ENCODE measurements around the gene EGFL7.
"Not testable (repeated sequence)": the region's sequence is repeated elsewhere in the genome, so short reads cannot be mapped to it uniquely, and the experiment has no call there.

EGFL7 gene

GRCh38 chr9:136698635-136699246 is 36.0 kb downstream of the EGFL7 start:
- no peak for DNase-seq (ENCODE audit: low read depth)

GRCh38 chr9:136700304-136700703 is 37.6 kb downstream of the EGFL7 start:
- DNase-seq (ENCODE audit: low read depth) = no peak

- DNase-seq (ENCODE audit: low read depth) = no peak
Measured at GRCh38 chr9:136700959-136701667, 38.4 kb downstream of the EGFL7 start.

- no peak for DNase-seq (ENCODE audit: low read depth)
Measured at GRCh38 chr9:136701668-136702053, 38.9 kb downstream of the EGFL7 start.

- DNase-seq (ENCODE audit: low read depth) = no peak
Measured at GRCh38 chr9:136703276-136703860, 40.7 kb downstream of the EGFL7 start.

- not testable (repeated sequence) for DNase-seq (ENCODE audit: low read depth)
Measured at GRCh38 chr9:136704741-136705140, 42.0 kb downstream of the EGFL7 start.

- DNase-seq (ENCODE audit: low read depth) = no peak
Measured at GRCh38 chr9:136705564-136705963, 42.8 kb downstream of the EGFL7 start.

GRCh38 chr9:136707011-136707410 is 44.3 kb downstream of the EGFL7 start:
- no peak for DNase-seq (ENCODE audit: low read depth)

GRCh38 chr9:136707849-136708517 is 45.3 kb downstream of the EGFL7 start:
- no peak for DNase-seq (ENCODE audit: low read depth)

- DNase-seq (ENCODE audit: low read depth) = no peak
Measured at GRCh38 chr9:136709454-136710109, 46.9 kb downstream of the EGFL7 start.

- DNase-seq (ENCODE audit: low read depth) = no peak
Measured at GRCh38 chr9:136710543-136710942, 47.8 kb downstream of the EGFL7 start.

GRCh38 chr9:136711219-136711648 is 48.5 kb downstream of the EGFL7 start:
- DNase-seq (ENCODE audit: low read depth) = not testable (repeated sequence)

GRCh38 chr9:136711751-136712689 is 49.3 kb downstream of the EGFL7 start, which contains the start of gene DIPK1B:
Gene DIPK1B, plus strand, starts transcription at chr9:136712572. Its CDS starts 94 bp downstream, at chr9:136712666.
- DNase-seq (ENCODE audit: low read depth) = no peak

- DNase-seq (ENCODE audit: low read depth) = no peak
Measured at GRCh38 chr9:136712690-136713544, 50.2 kb downstream of the EGFL7 start.

GRCh38 chr9:136713550-136713949 is 50.8 kb downstream of the EGFL7 start:
- no peak for DNase-seq (ENCODE audit: low read depth)

- no peak for DNase-seq (ENCODE audit: low read depth)
Measured at GRCh38 chr9:136714096-136714892, 51.6 kb downstream of the EGFL7 start.

GRCh38 chr9:136714893-136715274 is 52.2 kb downstream of the EGFL7 start:
- DNase-seq (ENCODE audit: low read depth) = no peak

GRCh38 chr9:136717399-136717798 is 54.7 kb downstream of the EGFL7 start:
- no peak for DNase-seq (ENCODE audit: low read depth)
